H1 (cell line): ENCODE measurements around the gene ATP8B3. TPM values are rescaled to one million over a fixed set of nuclear protein-coding genes. Genes with fewer than 3 reads are reported as not detected.

Experiments used
- CTCF ChIA-PET: fragments of 300-600 bp; sonication (Branson Sonifier 250); formaldehyde crosslinking; loops from one replicate; lab custom pipeline; 2021; ENCODE audit not compliant: partially characterized antibody; lab: Charles Lee
- POLR2A ChIA-PET: fragments of 300-600 bp; sonication (Branson Sonifier 250); formaldehyde crosslinking; loops from one replicate; lab custom pipeline; 2021; ENCODE audit warnings: inconsistent platforms; ENCODE audit not compliant: partially characterized antibody; lab: Charles Lee
- DNase-seq, 2 experiments: peaks; one replicate each; pipeline versions ENCODE4 v3.0.0 to v3.0.0-alpha.2; 2010 to 2022; ENCODE audit warnings: low spot score in 2 of 2, low read depth in 1 of 2, mixed read lengths in 1 of 2
- FAIRE-seq: peaks from 2 replicates; lab custom pipeline; 2011; peaks lifted over from hg19 to GRCh38; lab: Jason Lieb, UNC
- H2AFZ ChIP-seq: 2 replicates; pipeline ENCODE4 v1.8.1; 2012; ENCODE audit warnings: low read length, inconsistent platforms
- H2AK5ac ChIP-seq: 2 replicates; pipeline ENCODE4 v1.6.1; 2013; ENCODE audit warnings: low read depth, low read length
- H2BK120ac ChIP-seq: replicated peaks from 2 replicates; pipeline ENCODE3; 2013; ENCODE audit warnings: low read depth, low read length, inconsistent platforms
- H2BK12ac ChIP-seq: 2 replicates; pipeline ENCODE4 v1.6.1; 2013; ENCODE audit warnings: low read depth, low read length
- H2BK15ac ChIP-seq: 2 replicates; pipeline ENCODE4 v1.6.1; 2013; ENCODE audit warnings: low read length
- H2BK20ac ChIP-seq: 2 replicates; pipeline ENCODE4 v1.6.1; 2013; ENCODE audit warnings: low read length
- H2BK5ac ChIP-seq: 2 replicates; pipeline ENCODE4 v1.6.1; 2013; ENCODE audit warnings: low read depth, low read length
- H3K14ac ChIP-seq: 2 replicates; pipeline ENCODE4 v1.6.1; 2013; ENCODE audit warnings: inconsistent platforms; ENCODE audit not compliant: insufficient read length
- H3K18ac ChIP-seq: 2 replicates; pipeline ENCODE4 v1.6.1; 2013; ENCODE audit warnings: low read length; ENCODE audit errors: extremely low read depth
- H3K23ac ChIP-seq: 2 replicates; pipeline ENCODE4 v1.6.1; 2013; ENCODE audit warnings: inconsistent platforms; ENCODE audit not compliant: insufficient read length
- H3K23me2 ChIP-seq: 2 replicates; pipeline ENCODE4 v1.6.1; 2013; ENCODE audit warnings: low read depth, low read length
- H3K27ac ChIP-seq: 2 replicates; pipeline ENCODE4 v1.6.1; 2011; ENCODE audit warnings: low read depth, low read length, inconsistent platforms
- H3K27me3 ChIP-seq, 4 experiments: replicated peaks in 1 of 4; 1 replicate in 1 of 4; 2 replicates in 3 of 4; pipeline versions ENCODE4 v1.6.1 to v1.8.1; 2011 to 2013; ENCODE audit warnings: low read length in 3 of 4, mild to moderate bottlenecking in 3 of 4, inconsistent platforms in 2 of 4, mixed read lengths in 2 of 4, moderate library complexity in 1 of 4; ENCODE audit not compliant: control insufficient read depth in 3 of 4, insufficient read depth in 3 of 4; ENCODE audit errors: extremely low read depth in 1 of 4
- H3K36me3 ChIP-seq, 4 experiments: 2 replicates each; pipeline versions ENCODE4 v1.6.1 to v1.8.1; 2011 to 2013; ENCODE audit warnings: mild to moderate bottlenecking in 4 of 4, low read length in 3 of 4, moderate library complexity in 2 of 4, control low read depth in 1 of 4, inconsistent platforms in 1 of 4; ENCODE audit not compliant: insufficient read depth in 4 of 4, control insufficient read depth in 2 of 4
- H3K4ac ChIP-seq: replicated peaks from 2 replicates; pipeline ENCODE3; 2013; ENCODE audit warnings: low read length, low read depth, mixed read lengths, inconsistent platforms; ENCODE audit not compliant: insufficient read length
- H3K4me1 ChIP-seq, 4 experiments: replicated peaks in 1 of 4; 1 replicate in 1 of 4; 2 replicates in 3 of 4; pipeline versions ENCODE4 v1.6.1 to v1.8.1; 2011 to 2013; ENCODE audit warnings: low read length in 3 of 4, inconsistent platforms in 2 of 4, mixed read lengths in 1 of 4; ENCODE audit not compliant: insufficient read depth in 4 of 4, control insufficient read depth in 3 of 4
- H3K4me2 ChIP-seq, 2 experiments: 2 replicates each; pipeline versions ENCODE4 v1.6.1 to v1.8.1; 2011 to 2013; ENCODE audit warnings: low read depth in 2 of 2, low read length in 2 of 2, control low read depth in 1 of 2, inconsistent platforms in 1 of 2, mild to moderate bottlenecking in 1 of 2; ENCODE audit not compliant: insufficient read depth in 1 of 2
- H3K4me3 ChIP-seq, 4 experiments: fragments of 200-600, 300-600 bp in 1 of 4; sonication (generic), shearing (Covaris generic), sonication (Bioruptor Twin) in 1 of 4; 2 replicates each; pipeline versions ENCODE4 v1.5.1 to v1.8.1; 2011 to 2016; ENCODE audit warnings: low read length in 4 of 4, low read depth in 3 of 4, control low read depth in 2 of 4, inconsistent platforms in 2 of 4, mild to moderate bottlenecking in 2 of 4, mixed read lengths in 1 of 4, moderate library complexity in 1 of 4; ENCODE audit not compliant: insufficient read depth in 2 of 4; ENCODE audit errors: extremely low read depth in 1 of 4
- H3K56ac ChIP-seq: replicated peaks from 2 replicates; pipeline ENCODE3; 2013; ENCODE audit warnings: low read depth, mild to moderate bottlenecking, mixed read lengths, low read length, inconsistent platforms; ENCODE audit not compliant: insufficient read length
- H3K79me1 ChIP-seq: 2 replicates; pipeline ENCODE4 v1.6.1; 2013; ENCODE audit warnings: low read depth, low read length, control low read depth
- H3K79me2 ChIP-seq, 2 experiments: 2 replicates each; pipeline versions ENCODE4 v1.6.1 to v1.8.1; 2012 to 2013; ENCODE audit warnings: low read length in 2 of 2, mild to moderate bottlenecking in 2 of 2, inconsistent platforms in 1 of 2; ENCODE audit not compliant: insufficient read depth in 2 of 2, control insufficient read depth in 1 of 2
- H3K9ac ChIP-seq, 4 experiments: replicated peaks in 1 of 4; 1 replicate in 1 of 4; 2 replicates in 3 of 4; pipeline versions ENCODE4 v1.6.1 to v1.8.1; 2011 to 2013; ENCODE audit warnings: low read depth in 3 of 4, low read length in 3 of 4, control low read depth in 2 of 4, mild to moderate bottlenecking in 2 of 4, moderate library complexity in 2 of 4, inconsistent platforms in 1 of 4; ENCODE audit errors: extremely low read depth in 1 of 4
- H3K9me3 ChIP-seq, 2 experiments: 2 replicates each; pipeline versions ENCODE4 v1.6.1 to v1.8.1; 2012 to 2013; ENCODE audit warnings: mild to moderate bottlenecking in 2 of 2, moderate library complexity in 2 of 2, control low read depth in 1 of 2, inconsistent platforms in 1 of 2, low read depth in 1 of 2, low read length in 1 of 2, mixed read lengths in 1 of 2; ENCODE audit not compliant: insufficient read depth in 2 of 2
- H4K20me1 ChIP-seq, 2 experiments: replicated peaks in 1 of 2; 2 replicates each; pipeline versions ENCODE3 to v1.8.1; 2011 to 2013; ENCODE audit warnings: inconsistent platforms in 2 of 2, low read length in 2 of 2, mild to moderate bottlenecking in 1 of 2; ENCODE audit not compliant: insufficient read depth in 2 of 2, control insufficient read depth in 1 of 2
- H4K5ac ChIP-seq: 2 replicates; pipeline ENCODE4 v1.6.1; 2013; ENCODE audit warnings: low read length, low read depth, mixed read lengths, inconsistent platforms; ENCODE audit not compliant: insufficient read length
- H4K8ac ChIP-seq: 2 replicates; pipeline ENCODE4 v1.8.0; 2013; ENCODE audit warnings: mild to moderate bottlenecking, moderate library complexity, low read length, inconsistent platforms; ENCODE audit not compliant: insufficient read depth; ENCODE audit errors: extremely low read depth
- H4K91ac ChIP-seq: replicated peaks from 2 replicates; pipeline ENCODE3; 2013; ENCODE audit warnings: low read length, mixed read lengths, inconsistent platforms; ENCODE audit not compliant: insufficient read length
- CEBPB ChIP-seq: IDR thresholded peaks from 2 replicates; pipeline ENCODE4 v1.6.1; 2012; ENCODE audit warnings: low read depth, low read length
- CHD1 ChIP-seq: IDR thresholded peaks from 2 replicates; pipeline ENCODE4 v1.6.1; 2012; ENCODE audit warnings: low read depth, low read length, improper control_type of control experiment
- CTBP2 ChIP-seq: IDR thresholded peaks from 2 replicates; pipeline ENCODE4 v1.7.0; 2011; ENCODE audit warnings: borderline replicate concordance, mild to moderate bottlenecking, moderate library complexity, mixed read lengths, low read length; ENCODE audit not compliant: insufficient read depth, insufficient read length
- GTF2F1 ChIP-seq: IDR thresholded peaks from 2 replicates; pipeline ENCODE4 v1.6.1; 2012; ENCODE audit warnings: low read depth, low read length, improper control_type of control experiment, borderline replicate concordance
- JUND ChIP-seq: IDR thresholded peaks from 2 replicates; pipeline ENCODE4 v1.6.1; 2011; ENCODE audit warnings: mild to moderate bottlenecking, improper control_type of control experiment, low read length
- MAFK ChIP-seq: IDR thresholded peaks from 2 replicates; pipeline ENCODE4 v1.6.1; 2012; ENCODE audit warnings: low read depth, mild to moderate bottlenecking, improper control_type of control experiment, low read length
- NANOG ChIP-seq: IDR thresholded peaks from 2 replicates; pipeline ENCODE4 v1.6.1; 2011; ENCODE audit warnings: low read length, low read depth, mild to moderate bottlenecking, inconsistent platforms; ENCODE audit not compliant: insufficient read depth, poor library complexity, severe bottlenecking
- RFX5 ChIP-seq: IDR thresholded peaks from 2 replicates; pipeline ENCODE4 v1.6.1; 2011; ENCODE audit warnings: low read depth, low read length, improper control_type of control experiment, borderline replicate concordance
- WGBS, 2 experiments: shearing (Covaris generic) in 1 of 2; methylation state at CpG; one replicate each; pipeline versions ENCODE4 v1.1.6 to v1.1.7; 2013 to 2015; ENCODE audit warnings: low lambda C conversion rate in 2 of 2, mixed read lengths in 2 of 2, inconsistent platforms in 1 of 2, low coverage in 1 of 2, missing lambda C conversion rate in 1 of 2; ENCODE audit not compliant: insufficient replicate concordance in 2 of 2, insufficient coverage in 1 of 2, insufficient read length in 1 of 2; ENCODE audit errors: extremely low coverage in 1 of 2, missing lambda C conversion rate in 1 of 2; 5-methylcytosine and 5-hydroxymethylcytosine counted together
- polyA plus RNA-seq, 7 experiments: library from polyadenylated mRNA; depleted of rRNA in 3 of 7; stranded (reverse) in 5 of 7; unstranded in 2 of 7; fragments of >200 nt in 5 of 7; fragments of 200-250 nt in 2 of 7; gene quantifications; 1 replicate in 5 of 7; 2 replicates in 1 of 7; 4 replicates in 1 of 7; pipeline versions ENCODE4 v1.2.1 to v1.2.3, GENCODE V29; 2011 to 2013; ENCODE audit warnings: missing spikeins in 2 of 7, mixed read lengths in 2 of 7
- total RNA-seq: library from RNA; stranded (reverse); fragmentation: NEBNext Ultra II Directional; extraction: Animal tissue kit (Norgen Biotek cat#: 25700); gene quantifications from 2 replicates; pipeline ENCODE4 v1.2.1, GENCODE V29; 2021
- TF ChIP-seq, protein P1 (sequence below): IDR thresholded peaks from 2 replicates; pipeline ENCODE4 v1.6.1; 2012; ENCODE audit warnings: inconsistent platforms
- TF ChIP-seq, protein P2 (sequence below): IDR thresholded peaks from 2 replicates; pipeline ENCODE4 v1.6.1; 2011; ENCODE audit warnings: low read length, improper control_type of control experiment

Gene ATP8B3
- total and polyA plus RNA-seq, 2 of the 8 experiments (the other 6 are each of a cell fraction or from before 2014, with no cell fraction given), result 4.1 to 9.3 TPM

GRCh38 chr19:1807695-1808394, 4.2 kb downstream of the ATP8B3 start:
- H3K4me1 ChIP-seq, result no peaks in the 10 kb centered on the region; a peak in 1 of 7 replicates
- FAIRE-seq (no peak), DNase-seq (no peak)
- 0 out of 2 replicates have a peak overlapping the region, but pooled peaks have one; percentile 16 for H2BK5ac ChIP-seq
- no peaks in the 10 kb centered on the region for H3K36me3 ChIP-seq
- H2AK5ac ChIP-seq, result no peak overlapping the region
- H3K79me1 ChIP-seq, result no peaks in the 10 kb centered on the region; the same call in 1 of the 2 replicates
- H3K18ac ChIP-seq, result no peak overlapping the region
- no peak overlapping the region for H2AFZ ChIP-seq
- H3K23ac ChIP-seq, result no peak overlapping the region
- no peak overlapping the region for H2BK20ac ChIP-seq
- H3K4me2 ChIP-seq, result no peak overlapping the region
- H4K20me1 ChIP-seq, result no peaks in the 10 kb centered on the region
- peaks cover 0 to 6% (median 0%) of the 10 kb centered on the region in 4 experiments; a peak in 3 of 7 replicates for H3K27me3 ChIP-seq
- ChIA-PET POLR2A (no interaction called here), CTCF (interaction anchor here (0.6 to 6.2 kb wide), 8 partner anchors 12 to 187 kb away, joined by 3 to 73 read pairs (median 4); no protein-coding TSS in a partner anchor)
- no peak overlapping the region for H3K4ac ChIP-seq
- no peak overlapping the region for H2BK120ac ChIP-seq
- no peak overlapping the region for H2BK15ac ChIP-seq
- no peaks in the 10 kb centered on the region for H3K9me3 ChIP-seq
- no peak overlapping the region for H2BK12ac ChIP-seq
- peaks cover 2% of the 10 kb centered on the region for H3K23me2 ChIP-seq
- 87% methylated on average over 30 of the region's 30 CpGs; no CpG with 5 or more reads in 1 of the 2 experiments for WGBS, 2 experiments
- no peak overlapping the region for H3K27ac ChIP-seq
- no peak overlapping the region for H4K91ac ChIP-seq
- H3K9ac ChIP-seq, result no peak overlapping the region
- no peak overlapping the region for H4K5ac ChIP-seq
- no peak overlapping the region for H3K14ac ChIP-seq
- no peak overlapping the region for H4K8ac ChIP-seq
- H3K56ac ChIP-seq, result no peak overlapping the region
- TF ChIP-seq CTBP2 (no peak), CEBPB (no peak), JUND (no peak), NANOG (no peak), RFX5 (no peak), CHD1 (no peak), MAFK (no peak), GTF2F1 (no peak)
- TF ChIP-seq, protein P1, sequence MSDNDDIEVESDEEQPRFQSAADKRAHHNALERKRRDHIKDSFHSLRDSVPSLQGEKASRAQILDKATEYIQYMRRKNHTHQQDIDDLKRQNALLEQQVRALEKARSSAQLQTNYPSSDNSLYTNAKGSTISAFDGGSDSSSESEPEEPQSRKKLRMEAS, result no peak
- TF ChIP-seq, protein P2, sequence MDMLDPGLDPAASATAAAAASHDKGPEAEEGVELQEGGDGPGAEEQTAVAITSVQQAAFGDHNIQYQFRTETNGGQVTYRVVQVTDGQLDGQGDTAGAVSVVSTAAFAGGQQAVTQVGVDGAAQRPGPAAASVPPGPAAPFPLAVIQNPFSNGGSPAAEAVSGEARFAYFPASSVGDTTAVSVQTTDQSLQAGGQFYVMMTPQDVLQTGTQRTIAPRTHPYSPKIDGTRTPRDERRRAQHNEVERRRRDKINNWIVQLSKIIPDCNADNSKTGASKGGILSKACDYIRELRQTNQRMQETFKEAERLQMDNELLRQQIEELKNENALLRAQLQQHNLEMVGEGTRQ, result no peak
- H3K4me3 ChIP-seq, result no peak overlapping the region
- H3K79me2 ChIP-seq, result no peaks in the 10 kb centered on the region
